Activated B cell treated with CpG ODN at 0.5 μM for 24 hours (primary cell): ENCODE results near the gene SLC1A7. TPM values are rescaled to one million over a fixed set of nuclear protein-coding genes. Genes with fewer than 3 reads are reported as not detected.

ENCODE experiments used
- ATAC-seq: fragments of 200-7000 bp; cut with Tn5 transposase; one replicate; pipeline ENCODE4 v1.10.0; 2021; ENCODE audit warnings: low read depth, mild to moderate bottlenecking, moderate library complexity
- CTCF ChIA-PET: fragments of 350-600 bp; sonication (Branson Sonifier 250); formaldehyde crosslinking; loops from one replicate; lab custom pipeline; 2021; ENCODE audit warnings: antibody characterized with exemption; lab: Charles Lee
- POLR2A ChIA-PET: fragments of 350-600 bp; sonication (Branson Sonifier 250); formaldehyde crosslinking; loops from one replicate; lab custom pipeline; 2021; ENCODE audit warnings: antibody characterized with exemption; lab: Charles Lee
- DNase-seq: peaks from one replicate; pipeline ENCODE4 v3.0.0; 2022
- H3K27ac Mint-ChIP-seq: one replicate; pipeline ENCODE4 v1.8.0; 2020; ENCODE audit warnings: mixed read lengths
- H3K27me3 Mint-ChIP-seq: one replicate; pipeline ENCODE4 v1.8.0; 2021; ENCODE audit warnings: mixed read lengths
- H3K36me3 Mint-ChIP-seq: one replicate; pipeline ENCODE4 v1.8.0; 2021; ENCODE audit warnings: low read depth, mixed read lengths
- H3K4me1 Mint-ChIP-seq: one replicate; pipeline ENCODE4 v1.8.0; 2021; ENCODE audit warnings: mixed read lengths
- H3K4me3 Mint-ChIP-seq: one replicate; pipeline ENCODE4 v1.8.0; 2020; ENCODE audit warnings: mild to moderate bottlenecking, mixed read lengths
- H3K9me3 Mint-ChIP-seq: one replicate; pipeline ENCODE4 v1.8.0; 2020; ENCODE audit warnings: mixed read lengths
- CTCF ChIP-seq: fragments of 200-600 bp; IDR thresholded peaks from one replicate; pipeline ENCODE4 v1.8.0; 2022; ENCODE audit warnings: antibody characterized with exemption, mild to moderate bottlenecking
- intact Hi-C: fragments of 100-400 bp; cut with micrococcal nuclease; formaldehyde crosslinking; loops from one replicate; pipeline ENCODE4 v1.15.1; 2024
- total RNA-seq: library from RNA; stranded (reverse); gene quantifications from 2 replicates; pipeline ENCODE4 v1.2.3, GENCODE V29; 2022

The SLC1A7 gene
- total RNA-seq, 1 donor from 2014 or later, result not detected

- DNase-seq, result no peak
- Mint-ChIP-seq H3K4me3 (no peak overlapping the region), H3K9me3 (no peaks in the 10 kb centered on the region), H3K27me3 (peaks cover 40% of the 10 kb centered on the region), H3K4me1 (peaks cover 5% of the 10 kb centered on the region), H3K27ac (no peak overlapping the region), H3K36me3 (no peaks in the 10 kb centered on the region)
- intact Hi-C loops, result no loop called here
- no peak for ATAC-seq
- no peak for TF ChIP-seq CTCF
- CTCF ChIA-PET, result no interaction called here
- POLR2A ChIA-PET, result no interaction called here
Measured at GRCh38 chr1:53063744-53064515, 78.5 kb downstream of the SLC1A7 start.

GRCh38 chr1:53062708-53063591 lies 79.5 kb downstream of the SLC1A7 start:
- Mint-ChIP-seq H3K4me3 (no peak overlapping the region), H3K36me3 (no peaks in the 10 kb centered on the region), H3K4me1 (peaks cover 5% of the 10 kb centered on the region), H3K9me3 (no peaks in the 10 kb centered on the region), H3K27ac (no peak overlapping the region), H3K27me3 (peaks cover 40% of the 10 kb centered on the region)
- CTCF ChIA-PET, result no interaction called here
- intact Hi-C loops, result no loop called here
- POLR2A ChIA-PET, result no interaction called here
- DNase-seq (no peak), ATAC-seq (no peak)
- no peak for TF ChIP-seq CTCF

DNA sequence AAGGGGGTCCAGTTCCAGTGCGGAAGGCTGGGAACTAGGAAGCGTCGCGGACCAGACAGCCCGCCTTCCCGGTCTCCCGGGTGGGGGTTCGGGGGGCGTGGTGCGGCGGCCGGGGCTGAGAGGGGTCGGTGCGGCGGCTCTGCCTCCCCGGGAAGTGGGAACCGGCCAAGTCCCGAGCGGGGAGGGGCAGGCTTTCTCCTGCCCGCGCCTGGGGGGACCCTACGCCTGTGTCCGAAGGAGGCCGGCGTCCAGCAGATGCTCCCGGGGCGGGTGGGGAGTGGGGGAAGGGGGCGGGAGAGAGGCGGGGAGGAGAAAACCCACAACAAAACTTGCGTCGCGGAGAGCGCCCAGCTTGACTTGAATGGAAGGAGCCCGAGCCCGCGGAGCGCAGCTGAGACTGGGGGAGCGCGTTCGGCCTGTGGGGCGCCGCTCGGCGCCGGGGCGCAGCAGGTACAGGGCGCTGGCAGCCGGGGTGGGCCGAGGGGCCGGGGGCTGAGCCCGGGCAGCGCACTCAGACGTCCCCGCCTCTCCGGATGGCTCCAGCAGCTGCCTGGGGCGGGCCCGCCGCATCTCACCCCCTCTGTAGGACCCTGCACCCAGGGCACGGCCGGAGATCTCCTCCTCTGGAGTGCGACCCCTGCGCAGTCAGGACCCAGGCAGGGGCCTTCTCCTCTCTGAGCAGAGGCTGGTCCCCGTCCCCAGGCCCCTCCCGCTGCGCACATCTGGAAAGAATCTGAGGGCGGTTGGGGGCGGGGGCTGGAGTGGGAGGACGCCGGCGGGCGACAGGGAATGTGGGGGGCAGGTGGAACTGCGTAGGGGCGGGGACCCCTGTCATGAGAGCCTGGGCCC lies 80.4 kb downstream of the SLC1A7 start, which contains the start of gene PODN:
PODN (plus strand) TSS at position 355 of the 849 bp plus-strand sequence. CDS start 7,643 bp downstream, outside the sequence.
- CTCF ChIA-PET, result no interaction called here
- Mint-ChIP-seq H3K9me3 (no peaks in the 10 kb centered on the region), H3K27ac (no peak within 1 kb of the TSS), H3K4me1 (peaks cover 5% of the 10 kb centered on the region), H3K36me3 (no peaks in the 10 kb centered on the region), H3K27me3 (peaks cover 40% of the 10 kb centered on the region), H3K4me3 (no peak within 1 kb of the TSS)
- intact Hi-C loops, result no loop called here
- ATAC-seq (no peak), DNase-seq (no peak)
- POLR2A ChIA-PET, result no interaction called here
- no peak for TF ChIP-seq CTCF

DNA sequence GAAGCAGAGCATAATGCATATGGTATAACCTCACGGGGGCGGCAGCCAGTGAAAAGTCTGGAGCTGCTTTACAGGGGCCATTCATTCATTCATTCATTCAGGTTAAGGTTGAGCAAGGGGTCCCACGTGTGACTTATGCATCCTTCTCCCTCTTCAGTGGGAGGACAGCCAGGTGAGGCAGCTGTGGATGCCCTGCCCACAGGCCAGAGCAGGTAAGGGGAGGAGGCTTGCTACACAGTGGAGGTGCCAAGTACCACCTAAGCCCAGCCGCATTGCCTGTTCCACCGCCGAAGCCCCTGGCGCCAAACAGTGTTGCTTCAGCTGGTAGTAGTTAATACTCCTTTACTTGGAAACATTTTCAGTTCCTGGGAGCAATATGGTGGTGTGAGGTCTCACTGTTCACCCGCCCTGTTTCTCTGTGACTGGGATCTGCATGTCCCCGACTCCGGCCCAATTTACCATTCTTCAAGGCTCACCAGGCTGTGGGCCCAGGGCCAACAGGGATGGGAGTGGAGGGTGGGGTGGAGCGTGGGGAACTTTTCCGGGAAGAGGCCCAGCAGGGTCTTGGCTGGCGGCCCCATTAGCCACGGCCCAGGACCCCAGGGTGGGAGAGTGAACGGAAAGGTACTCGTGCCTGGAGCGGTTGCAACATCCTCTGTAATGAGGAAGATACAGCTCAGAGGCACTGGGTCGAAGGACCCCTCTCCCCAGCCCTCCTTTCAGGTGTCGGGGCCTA lies 81.1 kb downstream of the SLC1A7 start:
- H3K4me1 Mint-ChIP-seq, result peaks cover 5% of the 10 kb centered on the region
- no peak for DNase-seq

More for the DNA sequence above, 81.1 kb downstream of the SLC1A7 start:
- intact Hi-C loops, result no loop called here
- ATAC-seq, result no peak
- ChIA-PET CTCF (no interaction called here), POLR2A (no interaction called here)
- Mint-ChIP-seq H3K27ac (no peak overlapping the region), H3K36me3 (no peaks in the 10 kb centered on the region), H3K4me3 (no peak overlapping the region), H3K27me3 (peaks cover 36% of the 10 kb centered on the region), H3K9me3 (no peaks in the 10 kb centered on the region)
- no peak for TF ChIP-seq CTCF
